Neural cell (in vitro differentiated cells): ENCODE results near the gene FUT6. TPM values are rescaled to one million over a fixed set of nuclear protein-coding genes. Genes with fewer than 3 reads are reported as not detected.

Source experiments
- H2AFZ ChIP-seq: fragments of 200-600, 300-800 bp; sonication (generic), shearing (Covaris generic); 2 replicates; pipeline ENCODE4 v1.6.0; 2014; ENCODE audit warnings: low read depth, mild to moderate bottlenecking, antibody characterized with exemption, low read length, moderate library complexity
- H3F3A ChIP-seq: fragments of 200-600 bp; shearing (Covaris generic); 2 replicates; pipeline ENCODE4 v1.6.1; 2016; ENCODE audit warnings: mild to moderate bottlenecking, moderate library complexity, mixed read lengths, antibody characterized with exemption, low read length; ENCODE audit not compliant: insufficient read depth, poor library complexity, severe bottlenecking
- H3K27ac ChIP-seq: fragments of 200-600, 300-800 bp; sonication (generic), shearing (Covaris generic); 2 replicates; pipeline ENCODE4 v1.5.1; 2014; ENCODE audit warnings: mild to moderate bottlenecking, low read length, moderate library complexity
- H3K27me3 ChIP-seq: fragments of 300-800, 200-600 bp; sonication (generic), shearing (Covaris generic); 2 replicates; pipeline ENCODE4 v1.6.0; 2014; ENCODE audit warnings: mild to moderate bottlenecking, low read depth, low read length, moderate library complexity; ENCODE audit not compliant: insufficient read depth
- H3K36me3 ChIP-seq: fragments of 300-800, 200-600 bp; sonication (generic), shearing (Covaris generic); 2 replicates; pipeline ENCODE4 v1.5.1; 2014; ENCODE audit warnings: mild to moderate bottlenecking, antibody characterized with exemption, low read length, moderate library complexity; ENCODE audit not compliant: insufficient read depth
- H3K4me2 ChIP-seq: fragments of 300-800, 200-600 bp; sonication (generic), shearing (Covaris generic); 2 replicates; pipeline ENCODE4 v1.6.0; 2014; ENCODE audit warnings: mild to moderate bottlenecking, low read length
- H3K4me3 ChIP-seq: fragments of 300-800, 200-600 bp; sonication (generic), shearing (Covaris generic); 2 replicates; pipeline ENCODE4 v1.5.1; 2014; ENCODE audit warnings: mild to moderate bottlenecking, low read length, moderate library complexity
- H3K79me2 ChIP-seq: fragments of 200-600 bp; shearing (Covaris generic); replicated peaks from 2 replicates; pipeline ENCODE4 v1.6.0; 2014; ENCODE audit warnings: mild to moderate bottlenecking, low read length, moderate library complexity; ENCODE audit not compliant: insufficient read depth
- H3K9ac ChIP-seq: fragments of 300-800, 200-600 bp; sonication (generic), shearing (Covaris generic); 2 replicates; pipeline ENCODE4 v1.6.1; 2016; ENCODE audit warnings: mild to moderate bottlenecking, low read length, mixed read lengths
- H3K9me2 ChIP-seq: fragments of 200-600 bp; shearing (Covaris generic); 2 replicates; pipeline ENCODE4 v1.6.1; 2016; ENCODE audit warnings: mild to moderate bottlenecking, low read length, mixed read lengths; ENCODE audit not compliant: insufficient read depth
- H3K9me3 ChIP-seq: fragments of 200-600, 300-800 bp; sonication (generic), shearing (Covaris generic); 2 replicates; pipeline ENCODE4 v1.6.1; 2016; ENCODE audit warnings: mild to moderate bottlenecking, mixed run types, low read length, moderate library complexity, mixed read lengths
- H4K20me1 ChIP-seq: fragments of 200-600 bp; shearing (Covaris generic); 2 replicates; pipeline ENCODE4 v1.6.1; 2016; ENCODE audit warnings: mild to moderate bottlenecking, mixed run types; ENCODE audit not compliant: insufficient read depth
- CTCF ChIP-seq: fragments of 450-650 bp; IDR thresholded peaks from 2 replicates; pipeline ENCODE4 v1.5.1; 2014; ENCODE audit warnings: antibody characterized with exemption, mild to moderate bottlenecking, moderate library complexity; ENCODE audit not compliant: poor library complexity, severe bottlenecking
- EP300 ChIP-seq: fragments of 450-650 bp; conservative IDR thresholded peaks from 2 replicates; pipeline ENCODE4 v1.6.1; 2014; ENCODE audit warnings: antibody characterized with exemption, mild to moderate bottlenecking, moderate library complexity; ENCODE audit not compliant: poor library complexity, severe bottlenecking
- EZH2 ChIP-seq: fragments of 200-600, 300-800 bp; shearing (Covaris generic), sonication (generic); IDR thresholded peaks from 2 replicates; pipeline ENCODE4 v1.6.1; 2014; ENCODE audit warnings: antibody characterized with exemption, low read length, borderline replicate concordance, mild to moderate bottlenecking; ENCODE audit not compliant: insufficient read depth, poor library complexity, severe bottlenecking
- MXI1 ChIP-seq: fragments of 450-650 bp; conservative IDR thresholded peaks from 2 replicates; pipeline ENCODE4 v1.6.1; 2014; ENCODE audit warnings: antibody characterized with exemption, mild to moderate bottlenecking; ENCODE audit not compliant: poor library complexity, severe bottlenecking
- POLR2AphosphoS5 ChIP-seq: IDR thresholded peaks from 2 replicates; pipeline ENCODE4 v1.6.1; 2012
- RAD21 ChIP-seq: fragments of 450-650 bp; conservative IDR thresholded peaks from 2 replicates; pipeline ENCODE4 v1.6.1; 2014; ENCODE audit warnings: antibody characterized with exemption, mild to moderate bottlenecking, moderate library complexity
- REST ChIP-seq: IDR thresholded peaks from 2 replicates; pipeline ENCODE4 v1.6.1; 2012; ENCODE audit warnings: borderline replicate concordance
- SMC3 ChIP-seq: fragments of 450-650 bp; conservative IDR thresholded peaks from 2 replicates; pipeline ENCODE4 v1.6.1; 2014; ENCODE audit warnings: antibody characterized with exemption, mild to moderate bottlenecking, moderate library complexity; ENCODE audit not compliant: poor library complexity
- TAF1 ChIP-seq: IDR thresholded peaks from 2 replicates; pipeline ENCODE4 v1.6.1; 2012; ENCODE audit warnings: low read depth
- polyA plus RNA-seq: library from polyadenylated mRNA; depleted of rRNA; stranded (reverse); fragments of >200 nt; gene quantifications from 2 replicates; pipeline ENCODE4 v1.2.3, GENCODE V29; 2014

FUT6 gene
- polyA plus RNA-seq, 1 donor from 2014 or later, result not detected

- Histone ChIP-seq H3K4me2 (no peak within 1 kb of the TSS), H2AFZ (no peak within 1 kb of the TSS), H3K36me3 (no peaks in the 10 kb centered on the region), H3K9me3 (no peaks in the 10 kb centered on the region), H3F3A (no peaks in the 10 kb centered on the region), H4K20me1 (no peaks in the 10 kb centered on the region), H3K27me3 (no peaks in the 10 kb centered on the region), H3K27ac (no peak within 1 kb of the TSS), H3K9me2 (no peaks in the 10 kb centered on the region), H3K79me2 (no peaks in the 10 kb centered on the region), H3K4me3 (no peak within 1 kb of the TSS), H3K9ac (no peak within 1 kb of the TSS)
- TF ChIP-seq TAF1, result no peak
- TF ChIP-seq REST, result no peak
- TF ChIP-seq POLR2AphosphoS5, result no peak
- TF ChIP-seq EP300, result no peak
- TF ChIP-seq SMC3, result no peak
- TF ChIP-seq MXI1, result no peak
- no peak for TF ChIP-seq RAD21
- no peak for TF ChIP-seq EZH2
- TF ChIP-seq CTCF, result no peak
These were observed 54.8 kb downstream of the FUT6 start, which contains the start of gene PRR22 for GRCh38 chr19:5784581-5785147. TSS of gene PRR22 (minus strand) at chr19:5784746. CDS start at chr19:5784660, 86 bp downstream.

GRCh38 chr19:5782945-5783919 is 56.3 kb downstream of the FUT6 start:
- Histone ChIP-seq H3K27ac (no peak overlapping the region), H3K36me3 (no peaks in the 10 kb centered on the region)

More at GRCh38 chr19:5782945-5783919, 56.3 kb downstream of the FUT6 start:
- TF ChIP-seq POLR2AphosphoS5 (no peak), TAF1 (no peak), EP300 (no peak), EZH2 (no peak), SMC3 (no peak), RAD21 (no peak), MXI1 (no peak), CTCF (no peak), REST (no peak)
- Histone ChIP-seq H2AFZ (no peak overlapping the region), H3F3A (no peaks in the 10 kb centered on the region), H4K20me1 (no peaks in the 10 kb centered on the region), H3K79me2 (no peaks in the 10 kb centered on the region), H3K9me2 (no peaks in the 10 kb centered on the region), H3K4me2 (no peak overlapping the region), H3K27me3 (no peaks in the 10 kb centered on the region), H3K9me3 (no peaks in the 10 kb centered on the region), H3K4me3 (no peak overlapping the region), H3K9ac (no peak overlapping the region)
